Activated CD4-positive, alpha-beta T cell treated with anti-CD3 and anti-CD28 coated beads, Interleukin-2, Interleukin-6, amounts not matched to agents 100 ng/mL and 50 ng/mL, durations not matched to agents 16 hours and 8 hours (primary cell): ENCODE data around the gene CEACAM1.
"Not testable (repeated sequence)": the region's sequence is repeated elsewhere in the genome, so short reads cannot be mapped to it uniquely, and the experiment has no call there.

Experiments used
- DNase-seq: peaks from one replicate; pipeline ENCODE4 v3.0.0-alpha.2; 2020

CEACAM1 gene

GRCh38 chr19:42508892-42509444 lies 19.3 kb downstream of the CEACAM1 start:
- DNase-seq = no peak

- no peak for DNase-seq
These were observed 23.2 kb downstream of the CEACAM1 start for GRCh38 chr19:42505066-42505465.

- DNase-seq = no peak
These were observed 26.5 kb downstream of the CEACAM1 start for GRCh38 chr19:42501733-42502132.

GRCh38 chr19:42501243-42501642 lies 27.0 kb downstream of the CEACAM1 start:
- not testable (repeated sequence) for DNase-seq

GRCh38 chr19:42498169-42498757 lies 30.0 kb downstream of the CEACAM1 start:
- DNase-seq = no peak

GRCh38 chr19:42497492-42498168 lies 30.7 kb downstream of the CEACAM1 start:
- DNase-seq = no peak

GRCh38 chr19:42496460-42497133 lies 31.7 kb downstream of the CEACAM1 start:
- no peak for DNase-seq

GRCh38 chr19:42495663-42496062 lies 32.6 kb downstream of the CEACAM1 start:
- no peak for DNase-seq

GRCh38 chr19:42494321-42494720 lies 34.0 kb downstream of the CEACAM1 start:
- DNase-seq = no peak

- no peak for DNase-seq
These were observed 39.3 kb downstream of the CEACAM1 start for GRCh38 chr19:42488783-42489521.

GRCh38 chr19:42487798-42488178 lies 40.5 kb downstream of the CEACAM1 start:
- DNase-seq = no peak

- DNase-seq = peak; percentile 27
These were observed 41.1 kb downstream of the CEACAM1 start for GRCh38 chr19:42487032-42487797.

GRCh38 chr19:42485036-42485435 lies 43.2 kb downstream of the CEACAM1 start:
- DNase-seq = not testable (repeated sequence)

GRCh38 chr19:42480335-42481095 lies 47.8 kb downstream of the CEACAM1 start:
- DNase-seq = peak; percentile 62

GRCh38 chr19:42479736-42480135 lies 48.5 kb downstream of the CEACAM1 start:
- DNase-seq = no peak

GRCh38 chr19:42478765-42479311 lies 49.4 kb downstream of the CEACAM1 start:
- no peak for DNase-seq

GRCh38 chr19:42477933-42478332 lies 50.3 kb downstream of the CEACAM1 start:
- DNase-seq = no peak

GRCh38 chr19:42477117-42477516 lies 51.2 kb downstream of the CEACAM1 start:
- DNase-seq = no peak

GRCh38 chr19:42475366-42475765 lies 52.9 kb downstream of the CEACAM1 start:
- no peak for DNase-seq

- DNase-seq = no peak
These were observed 53.5 kb downstream of the CEACAM1 start for GRCh38 chr19:42474743-42475142.

GRCh38 chr19:42473686-42474085 lies 54.6 kb downstream of the CEACAM1 start:
- no peak for DNase-seq
